Femur (tissue), 1 donor: ENCODE data around the gene GNAZ.

ENCODE experiments used
- DNase-seq: peaks from one replicate; pipeline ENCODE4 v3.0.0-alpha.2; 2017

Gene GNAZ

GRCh38 chr22:23142546-23143105 is 72.3 kb downstream of the GNAZ start:
- no peak for DNase-seq

DNA sequence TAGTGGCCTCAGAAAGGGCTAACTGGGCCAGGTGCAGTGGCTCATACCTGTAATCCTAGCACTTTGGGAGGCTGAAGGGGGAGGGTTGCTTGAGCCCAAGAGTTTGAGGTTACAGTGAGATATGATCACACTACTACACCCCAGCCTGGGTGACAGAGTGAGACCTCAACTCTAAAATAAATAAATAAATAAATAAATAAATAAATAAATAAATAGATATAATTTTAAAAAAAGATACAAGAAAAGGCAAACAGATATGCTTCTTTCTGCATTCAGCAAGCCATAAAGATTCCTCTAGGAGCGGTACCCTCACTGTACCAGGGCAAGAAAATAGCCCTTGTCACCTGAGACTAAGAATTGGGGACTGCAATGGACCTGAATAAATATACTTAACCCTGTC is 72.8 kb downstream of the GNAZ start:
- DNase-seq = no peak

DNA sequence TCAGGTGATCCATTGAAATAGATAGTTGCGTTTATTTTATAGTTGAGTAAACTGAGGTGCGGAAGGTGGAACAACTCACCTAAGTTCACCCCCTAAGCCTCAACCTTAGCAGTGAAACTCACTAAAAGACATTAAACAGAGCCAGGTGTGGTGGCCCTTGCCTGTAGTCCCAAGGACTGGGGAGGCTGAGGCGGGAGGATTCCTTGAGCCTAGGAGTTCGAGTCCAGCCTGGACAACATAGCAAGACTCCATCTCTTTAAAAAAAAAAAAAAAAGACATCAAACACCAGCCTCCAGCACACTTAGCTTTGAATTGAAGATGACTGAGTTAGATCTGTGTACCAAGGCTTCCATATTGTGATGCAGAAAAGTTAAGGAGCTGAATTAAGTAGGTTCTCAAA is 74.1 kb downstream of the GNAZ start:
- DNase-seq = no peak

DNA sequence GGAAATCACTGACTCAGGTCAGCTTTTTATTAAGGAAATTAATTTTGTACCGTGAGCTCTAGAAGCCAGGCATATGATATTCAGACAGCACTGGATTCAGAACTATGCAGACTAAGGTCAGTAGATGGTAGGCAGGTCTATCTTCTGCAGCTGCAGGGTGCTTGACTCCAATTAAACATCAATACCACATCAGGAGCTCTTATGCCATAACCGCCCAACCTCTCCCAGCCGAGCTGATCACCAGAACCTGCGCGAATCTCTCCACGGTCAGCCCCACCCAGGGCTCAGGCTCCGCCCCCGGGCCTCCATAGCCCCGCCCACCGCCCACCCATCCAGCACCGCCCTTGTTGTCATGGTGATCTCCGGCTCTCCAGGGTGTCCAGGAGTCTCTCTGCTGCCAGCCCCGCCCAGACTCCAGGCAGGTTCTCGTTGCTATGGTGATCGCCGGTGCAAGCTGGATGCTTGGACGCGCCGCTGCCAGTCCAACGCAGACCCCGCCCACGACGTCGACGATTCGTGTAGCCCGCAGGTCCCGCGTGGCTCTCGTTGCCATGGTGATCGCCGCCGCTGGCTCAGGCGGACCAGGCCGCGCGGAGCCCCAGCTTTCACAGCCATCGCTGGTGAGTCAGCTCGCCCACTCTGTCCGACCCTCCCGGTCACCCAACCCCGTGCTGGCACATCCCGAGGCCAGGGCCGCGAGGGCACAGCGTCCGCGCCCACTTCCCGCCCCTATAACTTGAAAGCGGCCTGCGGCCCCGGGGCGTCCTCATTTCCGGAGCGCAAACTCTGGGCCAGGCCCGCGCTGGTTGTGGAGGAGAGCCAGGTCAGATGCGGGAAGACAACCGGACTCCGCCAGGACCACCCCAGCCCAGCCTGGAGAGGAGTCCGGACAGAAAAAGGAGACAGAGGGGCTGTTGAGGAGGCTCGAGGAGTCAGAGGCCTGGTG is 74.9 kb downstream of the GNAZ start, which contains the start of gene RAB36:
Gene RAB36, plus strand, starts transcription at position 546 of the 946 bp plus-strand sequence. CDS start 1,140 bp downstream, outside the sequence.
- peak; percentile 96 for DNase-seq

- DNase-seq = no peak
Measured at GRCh38 chr22:23145878-23146470, 75.7 kb downstream of the GNAZ start.

DNA sequence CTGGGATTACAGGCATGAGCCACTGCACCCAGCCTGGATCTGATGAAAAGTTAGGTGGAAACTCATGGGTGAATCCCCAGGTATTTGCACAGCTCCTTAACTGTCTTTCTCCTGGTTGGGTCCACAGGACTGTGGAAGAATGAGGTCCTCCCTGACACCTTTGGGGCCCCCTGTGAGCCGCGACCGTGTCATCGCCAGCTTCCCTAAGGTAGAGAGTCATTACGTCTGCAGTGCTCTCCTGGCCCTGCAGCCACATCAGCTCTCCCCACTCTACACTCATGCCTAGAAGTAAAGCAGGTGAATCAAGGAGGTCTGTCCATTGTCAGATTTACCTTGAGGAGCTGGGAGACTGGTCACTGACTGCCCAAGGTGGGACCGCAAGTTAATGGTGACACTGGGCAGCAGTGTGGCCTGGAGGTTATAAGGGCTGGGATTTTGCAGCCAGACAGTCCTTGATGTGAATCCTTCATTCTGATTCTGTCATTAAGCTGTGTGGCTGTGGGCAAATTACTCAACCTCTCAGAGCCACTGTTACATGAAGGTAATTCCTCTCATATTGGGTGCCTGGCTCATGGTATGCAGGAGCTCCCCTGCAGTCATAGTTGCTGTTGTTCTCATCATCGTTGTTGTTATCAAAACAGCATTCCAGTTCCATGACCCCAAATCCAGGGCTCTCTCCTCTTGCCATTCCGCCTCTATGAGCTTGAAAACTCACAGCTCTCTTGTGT is 76.3 kb downstream of the GNAZ start:
- no peak for DNase-seq

DNA sequence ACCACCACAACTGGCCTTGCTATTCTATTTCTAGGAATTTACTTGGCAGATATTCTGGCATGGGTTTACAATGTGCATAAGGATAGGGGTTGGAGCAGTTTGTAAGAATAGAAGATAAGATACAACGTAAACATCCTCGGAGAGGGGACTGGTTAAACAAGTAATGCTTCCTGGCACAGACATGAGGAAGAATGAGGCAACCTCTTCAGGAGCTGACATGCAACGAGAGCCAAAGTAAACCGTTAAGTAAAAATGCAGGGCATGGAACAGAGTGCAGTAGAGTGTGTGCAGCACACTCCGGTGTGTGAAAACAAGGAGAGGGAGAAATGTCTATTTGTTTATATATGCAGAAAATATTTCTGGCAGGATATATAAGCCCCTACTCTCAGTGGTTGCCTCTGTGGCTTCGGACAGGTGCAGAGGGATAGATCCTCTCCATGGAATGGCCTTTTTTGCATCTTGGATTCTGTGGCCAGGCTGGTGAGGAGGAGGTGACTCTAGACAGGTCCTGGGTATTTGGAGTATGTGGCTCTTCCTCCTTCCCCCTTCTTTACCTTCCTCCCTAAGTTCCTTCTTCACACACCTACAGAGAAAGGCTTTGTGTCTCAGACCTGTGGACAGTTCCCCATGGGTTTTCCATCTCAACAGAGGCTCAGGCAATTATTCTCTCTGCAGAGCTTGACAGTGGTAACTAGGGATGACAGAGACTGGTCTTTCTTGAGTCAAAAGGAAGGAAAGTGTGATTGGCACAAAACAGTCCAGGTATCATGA is 77.5 kb downstream of the GNAZ start:
- DNase-seq = no peak

DNA sequence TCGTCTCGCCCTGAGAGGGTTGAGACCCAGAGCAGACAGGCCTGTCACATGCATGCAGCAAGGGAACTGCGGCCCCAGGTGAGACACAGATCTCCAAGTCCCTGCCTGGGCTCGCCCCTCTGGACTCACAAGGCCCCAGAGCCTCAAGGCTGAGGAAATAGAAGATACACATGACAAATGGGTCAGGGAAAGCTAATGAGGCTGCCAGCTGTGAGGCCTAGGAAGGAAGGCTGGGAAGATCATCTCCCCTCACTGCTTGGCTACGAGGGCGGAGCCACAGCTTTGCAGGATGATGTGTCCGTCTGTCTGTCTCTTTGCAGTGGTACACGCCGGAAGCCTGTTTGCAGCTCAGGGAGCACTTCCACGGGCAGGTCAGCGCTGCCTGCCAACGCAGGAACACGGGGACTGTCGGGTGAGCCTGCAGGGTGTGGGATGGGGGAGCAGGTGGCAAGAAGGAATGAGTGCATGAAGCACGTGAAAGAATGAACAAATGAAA is 79.5 kb downstream of the GNAZ start:
- DNase-seq = no peak

GRCh38 chr22:23150762-23151161 is 80.4 kb downstream of the GNAZ start:
- DNase-seq = no peak

GRCh38 chr22:23151827-23152226 is 81.5 kb downstream of the GNAZ start:
- no peak for DNase-seq

- DNase-seq = no peak
Measured at GRCh38 chr22:23152238-23153114, 82.2 kb downstream of the GNAZ start.

DNA sequence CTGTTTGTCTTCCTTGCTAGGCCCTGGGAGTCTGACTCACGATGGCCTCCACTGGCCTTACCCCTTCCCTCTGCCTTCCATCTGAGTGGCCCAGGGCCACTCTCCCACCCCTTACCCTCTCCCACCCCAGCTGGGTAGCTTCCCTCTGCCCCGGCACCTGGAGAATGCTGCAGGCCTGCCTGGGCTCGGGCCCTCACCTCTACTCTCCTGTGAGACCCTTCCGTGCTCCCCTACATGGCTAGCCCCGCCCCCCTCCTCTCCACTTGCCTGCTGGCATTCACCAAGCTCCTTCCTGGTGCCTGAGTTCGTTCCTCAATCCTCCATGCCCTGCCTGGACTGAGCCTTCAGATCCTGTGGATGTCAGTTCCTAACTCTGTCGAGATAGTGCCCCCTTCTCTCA is 83.7 kb downstream of the GNAZ start:
- no peak for DNase-seq

GRCh38 chr22:23154461-23154860 is 84.1 kb downstream of the GNAZ start:
- DNase-seq = no peak

DNA sequence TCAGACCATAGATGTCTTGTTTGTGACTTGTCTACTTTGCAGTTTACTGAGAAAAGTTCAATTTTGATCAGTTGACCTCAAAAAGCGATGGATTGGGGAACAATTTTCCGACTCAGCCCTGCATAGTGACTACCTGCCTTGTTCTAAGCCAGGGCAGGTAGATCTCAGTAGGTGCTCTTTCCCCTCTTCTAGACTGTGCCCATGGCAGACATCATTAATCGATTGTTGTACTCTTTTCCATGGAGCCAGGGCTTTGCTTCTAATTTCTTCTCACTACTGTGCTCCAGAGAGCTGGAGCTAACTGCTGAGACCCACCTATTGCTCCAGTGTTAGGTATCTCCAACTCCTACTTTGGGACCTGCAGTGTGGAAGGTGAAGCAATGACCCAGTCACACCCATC is 84.8 kb downstream of the GNAZ start:
- no peak for DNase-seq

GRCh38 chr22:23155831-23156230 is 85.5 kb downstream of the GNAZ start:
- no peak for DNase-seq

DNA sequence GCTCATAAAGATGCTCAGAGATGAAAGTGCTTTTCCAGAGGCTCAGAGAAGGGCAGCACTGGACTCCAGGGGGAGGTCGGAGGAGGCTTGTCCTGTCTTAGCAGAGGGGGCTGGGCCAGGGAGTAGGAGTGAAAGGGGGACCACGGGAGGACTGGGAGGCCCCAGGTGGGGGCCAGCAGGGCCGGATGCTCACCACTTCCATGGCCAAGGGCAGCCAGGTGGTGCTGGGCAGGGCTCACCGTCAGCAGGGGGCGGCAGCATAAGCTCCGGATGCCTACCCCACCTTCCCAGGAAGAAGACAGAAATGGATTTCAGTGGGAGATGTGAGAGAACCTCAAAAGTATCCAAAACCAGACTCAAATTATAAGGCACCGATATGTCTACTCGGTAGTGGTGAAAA is 86.0 kb downstream of the GNAZ start:
- no peak for DNase-seq

DNA sequence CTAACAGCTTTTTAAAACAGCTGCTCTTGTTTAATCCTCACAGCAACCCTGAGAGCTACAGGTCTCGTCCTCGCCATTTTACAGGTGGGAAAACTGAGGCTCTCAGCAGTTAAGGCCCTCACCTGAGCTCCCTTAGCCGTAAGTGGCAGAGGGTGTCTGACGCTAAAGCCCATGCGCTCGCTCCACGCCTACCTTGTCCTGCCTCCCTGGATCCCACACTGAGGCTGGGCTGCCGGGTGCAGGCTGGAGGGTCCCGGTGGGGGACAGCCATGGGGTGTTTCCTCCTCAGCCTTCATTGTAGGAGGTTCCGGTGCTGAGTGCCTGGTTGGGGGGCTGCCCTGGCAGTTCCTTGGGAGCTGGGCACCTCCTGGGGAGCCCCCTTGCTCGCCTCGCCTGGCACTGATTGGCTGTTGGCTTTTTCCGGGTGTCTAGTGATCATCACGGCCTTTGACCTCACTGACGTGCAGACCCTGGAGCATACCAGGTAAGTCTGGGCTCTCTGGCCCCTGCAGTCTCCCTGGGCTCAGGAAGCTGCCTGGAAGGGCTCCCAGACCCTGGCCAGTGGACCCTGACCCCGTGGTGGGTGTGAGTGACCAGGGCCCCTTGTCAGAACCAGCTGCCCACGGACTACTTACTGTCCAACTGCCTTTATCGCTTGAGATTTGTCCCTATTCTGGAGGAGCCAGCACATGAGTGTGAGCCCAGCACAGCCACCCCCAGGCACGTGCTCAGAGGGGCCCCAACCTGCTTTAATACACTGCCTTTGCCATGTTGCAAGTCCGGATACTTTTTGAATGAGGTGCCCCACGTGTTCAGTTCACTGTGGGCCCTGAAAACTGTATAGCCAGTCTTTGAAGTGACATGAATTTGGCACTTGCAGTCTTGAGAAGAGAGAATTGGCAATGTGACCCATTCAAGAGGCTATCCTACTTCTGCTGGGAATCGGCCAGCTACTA is 87.5 kb downstream of the GNAZ start:
- no peak for DNase-seq

- DNase-seq = no peak
Measured at GRCh38 chr22:23158516-23159290, 88.4 kb downstream of the GNAZ start.

GRCh38 chr22:23159291-23159630 is 88.9 kb downstream of the GNAZ start:
- no peak for DNase-seq
